Non-pigmented ciliary epithelial cell (primary cell): ENCODE results near the gene CD244.
"Not testable (repeated sequence)": the region's sequence is repeated elsewhere in the genome, so short reads cannot be mapped to it uniquely, and the experiment has no call there.

ENCODE experiments used
- DNase-seq: peaks from one replicate; pipeline ENCODE4 v3.0.0-alpha.2; 2010; ENCODE audit warnings: low read depth

CD244 gene, protein sequence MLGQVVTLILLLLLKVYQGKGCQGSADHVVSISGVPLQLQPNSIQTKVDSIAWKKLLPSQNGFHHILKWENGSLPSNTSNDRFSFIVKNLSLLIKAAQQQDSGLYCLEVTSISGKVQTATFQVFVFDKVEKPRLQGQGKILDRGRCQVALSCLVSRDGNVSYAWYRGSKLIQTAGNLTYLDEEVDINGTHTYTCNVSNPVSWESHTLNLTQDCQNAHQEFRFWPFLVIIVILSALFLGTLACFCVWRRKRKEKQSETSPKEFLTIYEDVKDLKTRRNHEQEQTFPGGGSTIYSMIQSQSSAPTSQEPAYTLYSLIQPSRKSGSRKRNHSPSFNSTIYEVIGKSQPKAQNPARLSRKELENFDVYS

GRCh38 chr1:160862203-160863060, at the start of gene CD244:
CD244 (minus strand) TSS chr1:160862887; CDS start chr1:160862677, 210 bp downstream.
- DNase-seq = no peak

GRCh38 chr1:160911925-160912324, 49.2 kb upstream of the CD244 start:
- DNase-seq = no peak

GRCh38 chr1:160911441-160911840, 48.8 kb upstream of the CD244 start:
- DNase-seq = peak; percentile 1

- DNase-seq = no peak
These were observed 47.6 kb upstream of the CD244 start for GRCh38 chr1:160910170-160910750.

- DNase-seq = no peak
These were observed 45.3 kb upstream of the CD244 start for GRCh38 chr1:160907976-160908375.

DNA sequence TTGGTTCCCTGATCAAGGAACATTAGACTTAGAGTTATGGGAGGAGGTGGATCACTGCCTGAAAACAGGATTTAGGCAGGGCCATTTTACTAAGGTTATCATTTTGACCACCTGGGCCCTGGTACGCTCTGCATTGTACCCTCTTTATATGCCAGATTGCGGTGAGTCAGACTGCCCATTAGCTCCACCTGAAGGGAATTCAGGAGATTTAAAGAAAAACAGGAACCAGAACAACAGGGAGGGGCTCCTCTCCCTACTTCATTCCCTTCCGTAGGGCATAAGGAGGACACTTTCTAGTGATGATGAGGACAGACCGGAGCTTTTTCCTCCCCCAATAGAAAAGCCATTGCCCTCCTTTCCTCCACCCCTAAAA, 42.9 kb upstream of the CD244 start:
- no peak for DNase-seq

DNA sequence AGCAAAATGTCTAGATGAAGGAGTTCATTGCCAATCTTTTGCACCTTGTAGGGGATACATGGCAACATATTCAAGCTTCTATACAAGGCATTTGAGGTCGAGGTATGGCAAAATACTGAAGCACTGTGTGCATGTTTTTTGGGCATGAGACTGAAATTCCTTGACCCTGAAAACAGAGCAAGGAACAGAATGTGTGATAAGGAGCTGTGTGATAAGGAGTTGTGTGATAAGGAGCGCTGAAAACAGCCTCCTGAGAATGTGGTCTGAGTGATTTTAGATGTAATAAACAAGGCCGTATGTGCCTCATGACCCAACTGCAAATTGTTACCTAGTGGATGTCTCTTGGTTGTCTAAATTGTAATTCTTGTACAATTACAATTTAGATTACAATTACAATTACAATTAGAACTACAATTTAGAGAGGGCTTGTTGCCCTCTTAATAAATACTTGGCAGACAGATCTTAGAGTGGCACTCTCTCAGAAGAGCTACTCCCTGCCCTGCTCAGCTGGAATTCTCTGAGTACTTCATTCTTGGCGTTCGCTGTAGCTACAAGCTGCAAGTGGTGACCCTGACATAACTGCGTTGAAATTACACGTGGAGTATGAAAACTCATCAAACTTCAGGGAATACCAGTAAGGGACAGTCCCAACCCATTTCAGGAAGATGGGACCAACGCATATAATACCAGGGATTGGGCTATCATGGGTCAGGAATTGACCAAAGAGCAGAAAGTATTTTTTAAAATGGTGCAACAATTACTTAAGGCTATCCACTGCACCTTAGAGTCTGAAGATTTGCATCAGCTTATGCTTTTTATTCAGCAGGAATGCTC, 42.3 kb upstream of the CD244 start:
- DNase-seq = no peak

GRCh38 chr1:160902251-160902650, 39.6 kb upstream of the CD244 start:
- not testable (repeated sequence) for DNase-seq

GRCh38 chr1:160901768-160902167, 39.1 kb upstream of the CD244 start:
- no peak for DNase-seq

GRCh38 chr1:160900683-160901082, 38.0 kb upstream of the CD244 start:
- not testable (repeated sequence) for DNase-seq

- DNase-seq = not testable (repeated sequence)
These were observed 31.9 kb upstream of the CD244 start for GRCh38 chr1:160894368-160895135.

GRCh38 chr1:160891474-160891873, 28.8 kb upstream of the CD244 start:
- DNase-seq = no peak

DNA sequence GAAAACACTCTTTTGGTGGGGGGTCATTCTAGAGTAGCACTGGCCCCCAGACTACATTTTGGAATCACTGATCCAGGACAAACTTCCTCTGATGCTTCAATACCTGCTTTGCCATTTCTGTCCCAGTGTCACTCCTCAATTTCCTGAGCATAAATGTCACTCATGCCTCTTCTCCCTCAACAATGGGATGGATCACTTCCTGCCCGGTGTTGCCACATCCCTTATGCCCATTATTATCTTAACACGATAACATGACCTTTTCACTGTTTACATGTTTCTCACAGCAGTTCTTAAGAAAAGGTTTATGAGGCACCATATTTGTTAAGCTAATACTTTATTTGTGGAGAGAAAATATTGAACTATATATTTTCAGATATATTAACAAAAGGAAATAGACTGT, 26.2 kb upstream of the CD244 start:
- no peak for DNase-seq

DNA sequence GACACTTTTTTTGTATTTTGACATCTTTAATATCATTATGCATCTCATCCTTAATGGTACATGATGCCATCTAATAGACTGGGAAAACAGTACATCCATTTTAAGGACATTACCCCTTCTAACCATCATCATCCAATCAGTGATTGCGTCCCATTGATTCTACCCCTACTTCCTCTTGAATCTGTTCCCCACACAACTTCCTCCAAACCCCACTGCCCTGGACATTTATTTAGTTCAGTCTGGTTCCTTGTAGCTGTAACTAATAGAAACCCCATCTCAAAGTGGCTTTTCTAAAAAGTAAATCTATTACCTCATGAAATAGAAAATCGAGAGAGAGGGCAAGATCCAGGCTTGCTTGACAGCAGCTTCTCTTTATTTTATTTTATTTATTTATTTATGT, 24.4 kb upstream of the CD244 start:
- no peak for DNase-seq

- DNase-seq = no peak
These were observed 22.4 kb upstream of the CD244 start, which contains the start of gene ITLN1 for GRCh38 chr1:160885042-160885441. ITLN1 (minus strand) TSS chr1:160885180; CDS start chr1:160884877, 303 bp downstream.

- no peak for DNase-seq
These were observed 21.9 kb upstream of the CD244 start for GRCh38 chr1:160884579-160884978.

- DNase-seq = no peak
These were observed 21.2 kb upstream of the CD244 start for GRCh38 chr1:160883581-160884513.

- no peak for DNase-seq
These were observed 19.9 kb upstream of the CD244 start for GRCh38 chr1:160882582-160882981.

DNA sequence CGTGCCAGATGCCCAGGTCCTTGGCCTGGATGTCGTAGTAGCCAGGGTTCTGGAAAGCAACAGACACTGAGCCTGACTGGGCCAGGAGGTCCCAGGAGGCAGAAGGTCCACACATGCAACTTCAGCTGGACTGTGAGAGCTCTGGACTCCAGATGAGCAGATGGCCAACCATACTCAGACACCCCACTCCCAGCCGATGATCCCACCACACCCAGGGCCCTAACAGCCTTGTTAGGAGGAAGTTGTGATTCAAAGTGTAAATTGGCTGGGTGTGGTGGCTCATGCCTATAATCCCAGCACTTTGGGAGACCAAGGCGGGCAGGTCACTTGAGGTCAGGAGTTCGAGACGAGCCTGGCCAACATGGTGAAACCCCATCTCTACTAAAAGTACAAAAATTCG, 18.6 kb upstream of the CD244 start:
- DNase-seq = not testable (repeated sequence)

DNA sequence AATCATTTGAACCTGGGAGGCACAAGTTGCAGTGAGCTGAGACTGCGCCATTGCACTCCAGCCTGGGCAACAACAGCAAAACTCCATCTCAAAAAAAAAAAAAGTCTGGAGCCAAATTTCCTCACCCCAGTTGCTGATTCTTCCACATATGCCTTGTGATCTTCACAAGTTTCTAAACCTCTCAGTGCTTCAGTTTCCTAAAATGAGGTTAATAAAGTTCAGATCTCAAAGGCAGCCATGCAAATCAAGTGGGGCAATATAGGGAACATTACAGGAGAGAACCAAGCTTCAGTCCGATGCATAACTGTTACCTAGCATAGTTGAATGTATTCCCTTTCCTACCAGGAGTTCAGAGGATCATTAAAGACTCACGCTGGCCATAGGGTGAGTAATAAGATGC, 17.5 kb upstream of the CD244 start:
- DNase-seq = no peak
